HG03196 (cell line): ENCODE measurements around the gene BACE1.
A peak's percentile ranks its signal among the peaks of the same experiment; 100 is the strongest.
"Not testable (repeated sequence)": the region's sequence is repeated elsewhere in the genome, so short reads cannot be mapped to it uniquely, and the experiment has no call there.

Source experiments
- ATAC-seq: cut with Tn5 transposase; IDR thresholded peaks from one replicate; pipeline ENCODE4 v1.9.1; 2021; ENCODE audit not compliant: unreplicated experiment

Gene BACE1

GRCh38 chr11:117316197-117316961, at the start of gene BACE1:
Gene BACE1 (minus strand): TSS chr11:117316256. CDS start chr11:117315795, 461 bp downstream.
- ATAC-seq: no peak

DNA sequence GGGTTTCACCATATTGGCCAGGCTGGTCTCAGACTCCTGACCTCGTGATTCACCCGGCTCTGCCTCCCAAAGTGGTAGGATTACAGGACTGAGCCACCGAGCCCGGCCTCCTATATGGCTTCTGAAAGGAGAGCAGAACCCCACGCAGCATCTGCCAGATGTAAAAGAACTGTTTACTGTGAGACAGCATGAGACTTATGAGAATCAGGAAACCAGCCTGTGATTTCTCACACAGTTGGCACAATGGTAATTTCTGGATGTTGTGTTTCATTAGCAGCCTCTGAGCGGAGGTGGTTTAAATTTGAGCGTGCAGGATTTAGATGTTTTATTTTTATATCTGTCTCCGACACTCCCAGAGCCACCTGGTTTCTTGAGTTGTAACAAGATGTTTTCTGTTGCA, 45.4 kb upstream of the BACE1 start:
- ATAC-seq: no peak

- ATAC-seq: no peak
These were observed 40.3 kb upstream of the BACE1 start for GRCh38 chr11:117356126-117356890.

- ATAC-seq: no peak
These were observed 38.5 kb upstream of the BACE1 start for GRCh38 chr11:117354550-117354949.

DNA sequence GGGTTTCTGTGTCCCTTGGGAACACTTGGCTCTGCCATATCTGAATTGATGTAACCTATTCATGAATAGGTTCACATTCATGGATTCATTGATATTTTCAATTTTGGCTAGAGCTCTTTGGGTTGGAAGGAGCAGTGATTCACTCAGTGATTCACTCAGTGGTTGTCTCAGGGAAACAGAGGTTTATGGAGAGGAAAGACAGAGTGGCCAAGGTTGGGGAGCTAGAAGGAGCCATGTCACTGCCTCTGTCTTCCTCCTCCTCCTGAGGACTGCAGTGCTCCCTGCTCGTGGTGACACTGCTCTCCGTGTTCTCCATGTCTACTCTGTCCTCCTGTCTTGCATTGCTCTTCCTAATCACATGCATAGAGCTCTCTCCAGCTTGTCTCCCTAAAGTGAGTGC, 29.0 kb upstream of the BACE1 start:
- ATAC-seq: no peak

DNA sequence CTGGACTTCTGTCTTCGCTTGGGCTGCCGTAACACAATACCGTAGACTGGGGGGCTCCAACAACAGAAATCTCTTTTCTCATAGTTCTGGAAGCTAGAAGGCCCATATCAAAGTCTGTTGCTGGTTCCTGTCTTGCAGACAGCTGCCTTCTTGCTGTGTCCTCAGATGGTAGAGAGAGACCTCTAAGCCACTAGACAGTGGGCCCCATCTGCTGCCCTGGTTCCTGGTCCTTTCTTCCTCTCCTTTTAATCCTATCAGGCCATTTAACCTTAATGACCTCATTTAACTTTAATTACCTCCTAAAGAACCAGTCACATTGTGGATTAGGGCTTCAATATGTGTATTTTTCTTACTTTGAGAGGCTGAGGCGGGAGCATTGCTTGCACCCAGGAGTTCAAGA, 21.0 kb upstream of the BACE1 start:
- no peak for ATAC-seq

DNA sequence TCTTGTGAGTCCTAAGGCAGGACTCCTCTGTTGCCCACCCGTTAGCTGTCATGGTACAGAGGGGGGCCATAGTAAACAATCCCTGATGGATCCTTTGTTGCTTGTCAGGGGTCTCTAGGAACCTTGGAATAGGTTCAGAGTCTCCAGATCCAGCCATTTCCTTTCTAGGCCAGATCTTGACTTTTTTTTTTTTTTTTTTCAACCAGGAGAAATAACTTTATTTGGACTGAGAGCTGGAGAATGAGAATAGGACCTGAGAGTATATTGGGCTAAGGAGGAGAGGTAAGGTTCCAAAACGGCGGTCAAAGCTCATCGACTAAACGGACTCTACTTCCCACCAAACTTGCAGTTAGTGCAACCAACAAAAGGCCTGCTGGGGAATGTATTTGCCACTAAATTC, 19.3 kb upstream of the BACE1 start:
- no peak for ATAC-seq

DNA sequence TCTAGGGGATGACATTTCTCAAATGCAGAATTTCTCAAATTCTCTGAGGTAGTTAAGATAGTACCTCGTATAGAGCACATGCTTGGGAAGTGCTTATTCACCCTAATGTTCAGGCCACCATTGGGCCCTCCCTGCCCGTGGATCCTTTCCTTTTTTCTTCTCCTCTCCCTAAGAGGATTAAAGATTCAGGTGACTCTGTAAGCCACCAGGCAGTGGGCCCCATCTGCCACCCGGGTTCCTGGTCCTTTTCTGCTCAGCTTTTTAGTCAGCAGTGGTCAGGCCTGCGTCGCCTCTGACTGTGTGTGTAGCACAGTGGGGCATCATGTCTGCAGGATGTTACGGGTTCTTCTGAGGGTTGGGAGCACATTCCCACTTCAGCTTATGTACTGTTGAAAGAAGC, 18.8 kb upstream of the BACE1 start:
- ATAC-seq: no peak

DNA sequence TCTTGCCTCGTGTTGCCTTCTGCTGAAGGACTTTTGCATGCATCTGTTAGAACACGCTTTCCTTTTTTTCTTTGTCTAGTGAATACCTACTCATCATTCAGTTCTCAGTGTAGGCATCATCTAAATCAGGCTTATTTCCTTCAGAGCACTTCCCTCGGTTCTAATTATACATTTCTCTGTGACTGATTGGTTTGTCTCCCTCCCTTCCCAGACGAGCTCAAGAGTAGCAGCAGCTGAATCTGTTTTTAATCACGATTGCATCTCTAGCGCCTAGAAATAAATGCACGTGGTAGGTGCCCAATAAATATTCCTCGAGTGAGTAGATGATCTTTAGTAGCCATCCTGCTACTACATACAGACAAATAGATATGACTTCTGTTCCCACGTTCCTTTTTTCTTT, 17.9 kb upstream of the BACE1 start:
- no peak for ATAC-seq

DNA sequence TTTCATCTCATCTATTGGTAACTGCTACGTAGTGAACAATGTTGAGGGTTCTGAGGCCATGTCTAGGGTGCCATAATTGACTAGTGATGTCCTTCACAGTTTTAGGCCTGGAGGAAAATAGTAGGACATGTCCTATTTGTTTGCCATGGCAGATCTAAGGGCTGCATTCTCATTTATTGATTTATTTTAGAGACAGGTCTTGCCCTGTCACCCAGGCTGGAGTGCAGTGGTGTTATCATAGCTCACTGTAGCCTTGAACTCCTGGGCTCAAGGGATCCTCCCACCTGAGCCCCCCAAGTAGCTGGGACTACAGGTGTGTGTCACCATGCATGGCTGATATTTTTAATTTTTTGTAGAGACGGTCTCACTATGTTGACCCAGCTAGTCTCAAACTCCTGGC, 16.8 kb upstream of the BACE1 start:
- ATAC-seq: no peak

- no peak for ATAC-seq
These were observed 12.4 kb upstream of the BACE1 start for GRCh38 chr11:117328375-117329010.

DNA sequence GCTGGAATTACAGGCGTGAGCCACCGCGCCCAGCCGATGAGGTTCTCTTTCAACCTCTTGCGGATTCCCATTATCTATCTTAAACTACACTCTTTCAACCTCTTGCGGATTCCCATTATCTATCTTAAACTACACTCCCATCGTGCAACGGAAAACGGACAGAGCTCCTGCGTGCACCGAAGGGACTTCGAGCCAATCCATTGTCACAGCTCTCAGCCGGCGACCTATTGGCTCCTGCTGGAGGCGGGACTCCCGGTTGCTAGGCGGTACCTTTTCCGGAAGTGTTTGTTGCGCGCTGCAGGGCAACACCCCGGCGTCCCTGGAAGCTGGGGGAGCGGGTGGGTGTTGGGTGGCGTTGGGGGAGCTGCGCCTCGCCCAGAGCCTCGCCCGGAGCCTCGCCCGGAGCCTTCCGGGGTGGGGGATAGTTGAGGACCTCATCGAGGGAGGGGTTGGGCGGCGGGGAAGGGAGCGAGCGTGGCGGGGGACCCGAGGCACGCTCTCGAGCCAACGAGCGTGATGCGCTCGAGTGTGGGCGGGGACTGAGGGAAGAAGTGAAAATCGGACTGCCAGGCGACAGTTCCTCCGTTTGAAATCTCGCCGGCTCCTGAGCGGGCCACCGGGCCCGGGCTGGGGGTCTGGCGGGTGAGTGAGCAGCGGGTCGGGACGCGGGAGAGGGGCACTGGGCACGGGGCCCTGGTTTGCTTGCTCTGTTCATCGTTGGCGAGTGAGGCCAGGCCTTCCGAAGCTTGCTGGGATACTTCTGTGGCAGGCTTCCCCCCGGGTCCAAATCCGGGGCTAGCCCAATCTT, 11.7 kb upstream of the BACE1 start, which contains the start of gene CEP164:
TSS of gene CEP164 (plus strand) at position 288 of the 808 bp plus-strand sequence. CDS start 10,733 bp downstream, outside the sequence.
- ATAC-seq: peak; percentile 96

DNA sequence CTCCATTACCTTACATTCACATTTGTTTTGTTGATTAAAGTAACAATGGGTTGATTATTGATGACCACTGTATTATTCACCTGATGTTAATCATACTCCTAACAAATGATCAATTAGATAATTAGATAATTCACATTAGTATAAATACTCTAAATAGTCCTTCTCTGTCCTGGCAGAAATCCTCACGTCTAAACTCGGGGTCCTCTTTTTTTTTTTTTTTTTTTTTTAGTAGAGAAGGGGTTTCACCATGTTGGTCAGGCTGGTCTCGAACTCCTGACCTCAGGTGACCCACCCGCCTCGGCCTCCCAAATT, 11.2 kb upstream of the BACE1 start:
- not testable (repeated sequence) for ATAC-seq

GRCh38 chr11:117319214-117319840, 3.3 kb upstream of the BACE1 start:
- no peak for ATAC-seq

DNA sequence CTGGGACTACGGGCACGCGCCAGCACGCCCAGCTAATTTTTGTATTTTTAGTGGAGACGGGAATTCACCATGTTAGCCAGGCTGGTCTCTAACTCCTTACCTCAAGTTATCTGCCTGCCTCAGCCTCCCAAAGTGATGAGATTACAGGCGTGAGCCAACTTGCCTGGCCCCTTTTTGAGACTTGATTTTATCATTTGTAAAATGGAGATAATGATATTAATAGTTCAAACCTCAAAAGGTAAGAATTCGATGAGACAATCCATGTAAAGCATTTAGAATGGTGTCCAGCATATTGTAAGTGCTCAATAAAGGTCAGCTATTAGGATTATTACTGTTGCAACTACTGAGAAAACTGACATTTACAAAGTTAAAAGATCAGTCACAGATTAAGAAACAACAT, 2.7 kb upstream of the BACE1 start:
- ATAC-seq: no peak

DNA sequence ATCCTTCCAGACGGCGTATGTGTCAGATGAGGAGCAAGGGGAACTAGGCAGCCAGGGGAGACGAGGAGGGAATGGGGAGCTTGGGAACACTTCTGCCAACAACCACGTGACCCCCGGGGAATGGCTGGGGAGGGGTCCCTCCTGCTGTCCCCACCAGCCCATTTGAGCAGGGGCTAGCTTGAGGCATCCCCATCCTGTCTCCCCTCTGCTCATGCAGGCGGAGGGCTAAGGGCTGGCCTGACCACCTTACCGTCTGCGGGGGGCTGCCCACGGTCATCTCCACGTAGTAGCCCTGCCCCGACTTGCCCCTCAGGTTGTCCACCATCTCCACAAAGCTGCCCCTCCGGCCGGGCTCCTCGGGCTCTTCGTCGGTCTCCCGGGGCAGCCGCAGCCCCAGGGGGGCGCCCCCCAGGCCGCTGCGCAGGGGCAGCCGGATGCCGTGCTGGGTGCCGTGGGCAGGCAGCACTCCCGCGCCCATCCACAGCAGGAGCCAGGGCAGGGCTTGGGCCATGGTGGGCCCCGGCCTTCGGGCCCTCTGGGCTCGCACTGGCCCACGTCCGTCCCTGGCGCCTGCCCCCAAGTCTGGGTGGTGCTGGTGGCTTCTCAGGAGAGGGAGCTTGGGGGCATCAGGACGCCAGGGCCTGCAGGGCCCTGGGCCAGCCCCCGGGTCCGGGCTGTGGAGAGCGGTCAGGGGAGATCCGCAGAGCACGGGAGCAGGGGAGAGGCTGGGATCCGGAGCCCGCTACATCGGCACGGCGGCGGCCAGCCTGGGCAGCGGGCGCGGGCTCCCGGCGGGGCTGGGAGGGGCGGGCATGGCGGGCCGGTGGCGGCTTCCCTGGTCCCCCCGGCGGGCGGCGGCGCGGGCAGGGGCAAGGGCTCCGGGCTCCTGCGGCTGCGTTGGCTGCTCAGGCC, 515 bp downstream of the BACE1 start:
- no peak for ATAC-seq

GRCh38 chr11:117314840-117315239, 1.2 kb downstream of the BACE1 start:
- no peak for ATAC-seq

GRCh38 chr11:117313828-117314768, 2.0 kb downstream of the BACE1 start:
- ATAC-seq: no peak

GRCh38 chr11:117313091-117313490, 3.0 kb downstream of the BACE1 start:
- no peak for ATAC-seq
